GM21619 (cell line): ENCODE measurements around the gene GFRA1.
"Not testable (repeated sequence)": the region's sequence is repeated elsewhere in the genome, so short reads cannot be mapped to it uniquely, and the experiment has no call there.

Experiments used
- ATAC-seq: cut with Tn5 transposase; IDR thresholded peaks from one replicate; pipeline ENCODE4 v1.9.1; 2021; ENCODE audit not compliant: unreplicated experiment

The GFRA1 gene

GRCh38 chr10:116044801-116045248, 228.2 kb downstream of the GFRA1 start:
- ATAC-seq = no peak

GRCh38 chr10:116043861-116044260, 229.1 kb downstream of the GFRA1 start:
- ATAC-seq = no peak

- no peak for ATAC-seq
Observed at GRCh38 chr10:116043304-116043703, 229.7 kb downstream of the GFRA1 start.

GRCh38 chr10:116041948-116042347, 231.1 kb downstream of the GFRA1 start:
- ATAC-seq = no peak

- no peak for ATAC-seq
Observed at GRCh38 chr10:116039612-116040011, 233.4 kb downstream of the GFRA1 start.

- no peak for ATAC-seq
Observed at GRCh38 chr10:116038259-116038658, 234.7 kb downstream of the GFRA1 start.

- not testable (repeated sequence) for ATAC-seq
Observed at GRCh38 chr10:116035406-116035805, 237.6 kb downstream of the GFRA1 start.

GRCh38 chr10:116030576-116030975, 242.4 kb downstream of the GFRA1 start:
- no peak for ATAC-seq

GRCh38 chr10:116029826-116030225, 243.2 kb downstream of the GFRA1 start:
- ATAC-seq = no peak

- ATAC-seq = no peak
Observed at GRCh38 chr10:116027355-116027754, 245.7 kb downstream of the GFRA1 start.

- no peak for ATAC-seq
Observed at GRCh38 chr10:116026725-116027124, 246.3 kb downstream of the GFRA1 start.

- no peak for ATAC-seq
Observed at GRCh38 chr10:116026315-116026714, 246.7 kb downstream of the GFRA1 start.

GRCh38 chr10:116024271-116024878, 248.6 kb downstream of the GFRA1 start:
- ATAC-seq = no peak

GRCh38 chr10:116017405-116017804, 255.6 kb downstream of the GFRA1 start:
- no peak for ATAC-seq

- ATAC-seq = no peak
Observed at GRCh38 chr10:116015583-116016333, 257.2 kb downstream of the GFRA1 start.

GRCh38 chr10:116014871-116015582, 258.0 kb downstream of the GFRA1 start:
- no peak for ATAC-seq

- no peak for ATAC-seq
Observed at GRCh38 chr10:116014326-116014725, 258.7 kb downstream of the GFRA1 start.

GRCh38 chr10:116011929-116012328, 261.1 kb downstream of the GFRA1 start:
- ATAC-seq = no peak

- ATAC-seq = no peak
Observed at GRCh38 chr10:116007256-116007891, 265.6 kb downstream of the GFRA1 start.
